Measurements from ENCODE around the gene HNF1B. TPM values are rescaled to one million over a fixed set of nuclear protein-coding genes. Genes with fewer than 3 reads are reported as not detected.
A peak's percentile ranks its signal among the peaks of the same experiment; 100 is the strongest.

Gene HNF1B
- total and polyA plus RNA-seq, 10 of the 15 experiments (the other 5 are each of a cell fraction or from before 2014, with no cell fraction given), result 0.51 to 12.7 (median 1.9) TPM

GRCh38 chr17:37770631-37771518 lies 26.0 kb upstream of the HNF1B start:
- ChIA-PET SMC1A (ENCODE audit: uncharacterized antibody, unreplicated experiment) (interaction anchor here (0.5 to 12.0 kb wide), 35 partner anchors 8 to 820 kb away, joined by 3 to 167 read pairs (median 4); partner anchors contain the start of gene HNF1B), CTCF (interaction anchor here (0.8 to 5.6 kb wide), 35 partner anchors 8 to 164 kb away, joined by 3 to 79 read pairs (median 6); partner anchors contain the start of genes DDX52 and HNF1B), RAD21 (ENCODE audit: unreplicated experiment) (interaction anchor here (0.7 to 3.5 kb wide), 20 partner anchors 12 to 162 kb away, joined by 3 to 40 read pairs (median 5); partner anchors contain the start of genes HNF1B and SYNRG), POLR2A (interaction anchor here (1.0 to 7.5 kb wide), 3 partner anchors 20 to 163 kb away, joined by 3 to 44 read pairs (median 9); partner anchors contain the start of gene HNF1B)
- ATAC-seq (0 out of 3 replicates have a peak, but pooled peaks have one; percentile 5), FAIRE-seq (no peak), DNase-seq (ENCODE audit: low read depth, low spot score) (no peak)
- no TSS peak for BruUV-seq (replicated peaks)
- Histone ChIP-seq H3K9ac (ENCODE audit: control insufficient read depth, insufficient read depth, low read length) (no peak overlapping the region), H3K4me3 (no peak overlapping the region), H3K27ac (ENCODE audit: control insufficient read depth, insufficient read depth) (no peak overlapping the region), H4K20me1 (ENCODE audit: control insufficient read depth, insufficient read depth) (no peaks in the 10 kb centered on the region), H3K79me2 (ENCODE audit: control insufficient read depth, insufficient read depth, low read length) (no peaks in the 10 kb centered on the region), H3K36me3 (ENCODE audit: control insufficient read depth in 2 of 2, insufficient read depth in 2 of 2, low read length in 1 of 2) (no peaks in the 10 kb centered on the region), H3K4me1 (ENCODE audit: control insufficient read depth, insufficient read depth, low read length) (peaks cover 55% of the 10 kb centered on the region), H3K4me2 (ENCODE audit: control insufficient read depth, insufficient read depth) (peak overlapping the region; percentile 56; the same call in 1 of the 2 replicates), H3K9me3 (replicated peaks; ENCODE audit: control insufficient read depth, insufficient read depth, low read length) (peaks cover 4% of the 10 kb centered on the region), H3K27me3 (replicated peaks in 1 of 2; ENCODE audit: control insufficient read depth in 2 of 2, insufficient read depth in 2 of 2, low read length in 1 of 2) (no peaks in the 10 kb centered on the region), H2AFZ (ENCODE audit: control insufficient read depth, low read depth, low read length) (no peak overlapping the region)
- intact Hi-C loops (cut with micrococcal nuclease; ENCODE audit: unreplicated experiment), result loop anchor here (5.0 kb wide), 1 partner anchor 69 kb away; no protein-coding TSS in a partner anchor
- in situ Hi-C loops (cut with MboI), result no loop called here
- WGBS (ENCODE audit: insufficient coverage, insufficient replicate concordance, low lambda C conversion rate, missing lambda C conversion rate), result 63% methylated on average over 17 of the region's 17 CpGs
- TF ChIP-seq ATF7 (IDR thresholded peaks at IDR 0.05; ENCODE audit: low read depth) (0 out of 2 replicates have a peak, but pooled peaks have one; percentile 8), MTA2 (IDR thresholded peaks at IDR 0.05; ENCODE audit: low read depth) (peak; percentile 36; the same call in 1 of the 2 replicates), SMAD5 (IDR thresholded peaks at IDR 0.05; ENCODE audit: low read depth) (no peak), RAD21 (IDR thresholded peaks at IDR 0.05; ENCODE audit: insufficient read depth, low read depth, low read length) (peak; percentile 55), DPF2 (IDR thresholded peaks at IDR 0.05) (peak; percentile 52; the same call in 1 of the 2 replicates), IKZF2 (IDR thresholded peaks at IDR 0.05) (peak; percentile 44 to 66), MXI1 (IDR thresholded peaks at IDR 0.05; ENCODE audit: low read depth, low read length) (no peak), LARP7 (IDR thresholded peaks at IDR 0.05) (no peak), ZBTB40 (IDR thresholded peaks at IDR 0.05; ENCODE audit: borderline replicate concordance) (no peak), RUNX3 (IDR thresholded peaks at IDR 0.05; ENCODE audit: low read length) (peak; percentile 38), BCL11A (IDR thresholded peaks at IDR 0.05; ENCODE audit: low read depth, low read length) (0 out of 2 replicates have a peak, but pooled peaks have one; percentile 43), IKZF1 (conservative IDR thresholded peaks at IDR 0.05) (peak; percentile 82), SMC3 (IDR thresholded peaks at IDR 0.05; ENCODE audit: borderline replicate concordance, low read length) (peak; percentile 55), PAX5 (IDR thresholded peaks at IDR 0.05; ENCODE audit: borderline replicate concordance, low read depth, low read length) (peak; percentile 58; the same call in 1 of the 2 replicates), YY1 (IDR thresholded peaks at IDR 0.05; ENCODE audit: low read depth, low read length) (0 out of 2 replicates have a peak, but pooled peaks have one; percentile 21), NR2F1 (conservative IDR thresholded peaks at IDR 0.05) (0 out of 2 replicates have a peak, but pooled peaks have one; percentile 17), GATAD2B (conservative IDR thresholded peaks at IDR 0.05; ENCODE audit: low read depth) (peak; percentile 34; the same call in 1 of the 2 replicates)
- TF ChIP-seq, protein P1, sequence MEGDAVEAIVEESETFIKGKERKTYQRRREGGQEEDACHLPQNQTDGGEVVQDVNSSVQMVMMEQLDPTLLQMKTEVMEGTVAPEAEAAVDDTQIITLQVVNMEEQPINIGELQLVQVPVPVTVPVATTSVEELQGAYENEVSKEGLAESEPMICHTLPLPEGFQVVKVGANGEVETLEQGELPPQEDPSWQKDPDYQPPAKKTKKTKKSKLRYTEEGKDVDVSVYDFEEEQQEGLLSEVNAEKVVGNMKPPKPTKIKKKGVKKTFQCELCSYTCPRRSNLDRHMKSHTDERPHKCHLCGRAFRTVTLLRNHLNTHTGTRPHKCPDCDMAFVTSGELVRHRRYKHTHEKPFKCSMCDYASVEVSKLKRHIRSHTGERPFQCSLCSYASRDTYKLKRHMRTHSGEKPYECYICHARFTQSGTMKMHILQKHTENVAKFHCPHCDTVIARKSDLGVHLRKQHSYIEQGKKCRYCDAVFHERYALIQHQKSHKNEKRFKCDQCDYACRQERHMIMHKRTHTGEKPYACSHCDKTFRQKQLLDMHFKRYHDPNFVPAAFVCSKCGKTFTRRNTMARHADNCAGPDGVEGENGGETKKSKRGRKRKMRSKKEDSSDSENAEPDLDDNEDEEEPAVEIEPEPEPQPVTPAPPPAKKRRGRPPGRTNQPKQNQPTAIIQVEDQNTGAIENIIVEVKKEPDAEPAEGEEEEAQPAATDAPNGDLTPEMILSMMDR (IDR thresholded peaks at IDR 0.05 in 2 of 3, conservative IDR thresholded peaks at IDR 0.05 in 1 of 3; ENCODE audit: control insufficient read depth in 2 of 3, extremely low read depth in 1 of 3, insufficient read depth in 1 of 3, low read depth in 3 of 3, low read length in 3 of 3), result peak; percentile 63 to 79 (median 74)
